SK-N-SH (cell line): ENCODE results near the gene IPO9.

Source experiments
- CTCF ChIP-seq: fragments of 200-600 bp; sonication (generic); IDR thresholded peaks from 2 replicates; pipeline ENCODE4 v1.6.1; 2017; ENCODE audit warnings: antibody characterized with exemption, mild to moderate bottlenecking, moderate library complexity
- MXI1 ChIP-seq: IDR thresholded peaks from 2 replicates; pipeline ENCODE4 v1.6.1; 2012; ENCODE audit warnings: mild to moderate bottlenecking, low read depth, low read length, improper control_type of control experiment
- SIN3A ChIP-seq: IDR thresholded peaks from 2 replicates; pipeline ENCODE4 v1.6.1; 2012; ENCODE audit warnings: low read depth, mild to moderate bottlenecking, low read length, moderate library complexity, borderline replicate concordance

- TF ChIP-seq CTCF (no peak), SIN3A (no peak), MXI1 (no peak)
These were observed 101.8 kb downstream of the IPO9 start for GRCh38 chr1:201930803-201931202.
